ENCODE data around the gene KCTD21.

KCTD21 gene

GRCh38 chr11:78219493-78220217 lies 31.2 kb upstream of the KCTD21 start:
- DNase-seq (ENCODE audit: low spot score), result no peak

GRCh38 chr11:78218707-78219492 lies 30.5 kb upstream of the KCTD21 start:
- DNase-seq (ENCODE audit: low spot score), result no peak

- no peak for DNase-seq (ENCODE audit: low spot score)
Measured at GRCh38 chr11:78217650-78218541, 29.5 kb upstream of the KCTD21 start.

GRCh38 chr11:78216571-78217287 lies 28.3 kb upstream of the KCTD21 start:
- no peak for DNase-seq (ENCODE audit: low spot score)

GRCh38 chr11:78216021-78216420 lies 27.6 kb upstream of the KCTD21 start:
- no peak for DNase-seq (ENCODE audit: low spot score)

GRCh38 chr11:78214331-78215194 lies 26.1 kb upstream of the KCTD21 start:
- no peak for DNase-seq (ENCODE audit: low spot score)

GRCh38 chr11:78213526-78214330 lies 25.3 kb upstream of the KCTD21 start:
- no peak for DNase-seq (ENCODE audit: low spot score)

DNA sequence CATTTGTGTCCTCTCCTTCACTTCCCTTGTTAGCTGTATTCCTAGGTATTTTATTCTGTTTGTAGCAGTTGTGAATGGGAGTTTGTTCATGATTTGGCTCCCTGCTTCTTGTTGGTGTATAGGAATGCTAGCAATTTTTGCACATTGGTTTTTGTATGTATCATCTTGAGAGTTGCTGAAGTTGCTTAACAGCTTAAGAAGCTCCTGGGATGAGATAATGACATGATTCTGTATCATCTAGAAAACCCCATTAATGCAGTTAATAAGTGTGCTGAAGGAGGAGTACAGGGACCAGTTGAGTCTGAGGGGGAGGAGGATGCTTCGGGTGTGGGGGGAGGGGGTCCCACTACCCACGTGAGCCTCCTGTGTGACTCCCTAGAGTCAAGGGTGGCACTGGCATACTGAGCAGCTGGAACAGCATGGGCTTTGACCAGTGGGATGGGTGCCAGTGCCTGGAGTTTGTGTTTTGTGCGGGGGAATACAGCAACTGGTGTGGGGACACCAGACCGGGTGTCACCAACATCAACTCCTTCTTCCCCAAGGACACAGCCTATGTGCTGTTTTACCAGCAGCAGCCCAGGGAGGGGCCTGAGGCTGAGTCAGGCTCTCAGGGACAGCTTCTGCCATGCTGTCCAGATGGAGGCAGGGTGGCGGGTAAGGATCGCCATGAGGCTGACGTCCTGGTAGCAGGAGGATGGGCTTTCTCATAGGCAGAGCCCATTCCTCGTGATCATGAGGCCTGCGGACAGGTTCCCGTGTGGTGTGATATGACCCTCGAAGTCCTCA lies 24.4 kb upstream of the KCTD21 start:
- DNase-seq (ENCODE audit: low spot score), result peak; percentile 59

GRCh38 chr11:78211565-78211964 lies 23.1 kb upstream of the KCTD21 start:
- DNase-seq (ENCODE audit: low spot score), result no peak

GRCh38 chr11:78210000-78210608 lies 21.7 kb upstream of the KCTD21 start:
- DNase-seq (ENCODE audit: low spot score), result no peak

DNA sequence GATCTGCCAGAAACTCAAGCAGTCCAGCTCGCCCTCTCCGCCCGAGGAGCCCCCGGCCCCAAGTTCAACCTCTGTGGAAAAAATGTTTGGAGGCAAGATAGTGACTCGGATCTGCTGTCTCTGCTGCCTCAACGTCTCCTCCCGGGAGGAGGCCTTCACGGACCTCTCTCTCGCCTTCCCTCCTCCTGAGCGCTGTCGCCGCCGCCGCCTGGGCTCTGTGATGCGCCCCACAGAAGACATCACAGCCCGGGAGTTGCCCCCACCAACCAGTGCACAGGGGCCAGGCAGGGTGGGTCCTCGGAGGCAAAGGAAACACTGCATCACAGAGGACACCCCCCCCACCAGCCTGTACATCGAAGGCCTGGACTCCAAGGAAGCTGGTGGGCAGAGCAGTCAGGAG lies 21.1 kb upstream of the KCTD21 start:
- no peak for DNase-seq (ENCODE audit: low spot score)

DNA sequence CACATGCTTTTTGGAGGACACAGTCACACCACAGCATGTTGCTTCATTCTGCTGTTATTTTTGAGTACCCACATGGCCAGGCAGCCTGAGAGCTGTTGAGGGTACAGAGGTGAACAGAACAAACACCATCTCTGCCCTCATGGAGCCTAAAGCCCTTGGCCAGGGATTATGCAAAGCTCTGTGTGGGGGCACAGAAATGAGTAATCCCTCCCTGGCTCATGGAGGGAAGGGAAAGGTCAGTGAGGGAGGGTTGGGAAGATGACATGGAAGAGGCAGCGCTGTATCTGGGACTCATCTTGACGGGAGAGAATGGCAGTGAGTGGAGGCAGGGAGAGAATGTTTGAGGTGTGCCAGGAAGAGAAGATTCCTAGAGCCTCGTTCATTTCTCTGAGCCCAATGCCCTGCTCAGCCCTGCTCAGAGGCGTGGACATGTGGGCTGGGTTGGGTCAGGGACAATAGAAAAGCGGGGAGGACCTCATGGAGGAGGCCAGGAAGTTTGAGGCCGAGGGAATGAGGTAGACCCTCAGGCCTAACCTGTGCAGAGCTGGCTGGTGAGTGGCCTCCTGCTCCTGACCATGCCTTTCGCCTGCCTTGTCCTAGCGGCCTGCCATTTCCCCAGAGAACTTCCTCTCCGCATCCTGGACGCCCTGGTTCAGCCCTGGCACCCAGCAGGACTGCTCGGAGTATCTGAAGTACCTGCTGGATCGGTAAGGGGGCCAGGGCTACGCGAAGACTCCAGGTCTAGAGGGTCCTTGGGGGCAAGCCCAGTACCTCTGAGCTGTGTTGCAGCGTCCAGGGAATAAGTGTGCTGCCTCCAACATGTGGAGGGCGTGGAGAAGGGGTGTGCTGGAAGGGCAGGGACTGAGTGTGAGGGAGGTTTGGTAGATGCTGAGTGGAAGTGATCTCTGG lies 20.1 kb upstream of the KCTD21 start:
- DNase-seq (ENCODE audit: low spot score), result no peak

GRCh38 chr11:78207532-78208256 lies 19.3 kb upstream of the KCTD21 start:
- DNase-seq (ENCODE audit: low spot score), result no peak

DNA sequence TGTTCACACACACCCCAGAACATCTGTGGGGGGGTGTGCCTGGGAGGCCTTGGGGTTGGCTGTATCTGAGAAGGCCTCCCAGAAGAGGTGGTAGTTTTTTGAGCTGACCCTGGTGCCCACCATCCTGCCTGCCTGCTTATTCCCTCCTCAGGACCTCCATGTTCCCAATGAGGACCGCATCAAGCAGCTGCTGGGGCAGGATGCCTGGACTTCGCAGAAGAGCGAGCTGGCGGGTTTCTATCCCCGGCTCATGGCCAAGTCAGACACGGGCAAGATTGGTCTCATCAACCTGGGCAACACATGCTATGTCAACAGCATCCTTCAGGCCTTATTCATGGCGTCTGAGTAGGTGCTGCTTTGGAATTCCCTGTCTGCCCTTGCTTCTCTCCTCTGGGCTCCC lies 17.3 kb upstream of the KCTD21 start:
- no peak for DNase-seq (ENCODE audit: low spot score)

DNA sequence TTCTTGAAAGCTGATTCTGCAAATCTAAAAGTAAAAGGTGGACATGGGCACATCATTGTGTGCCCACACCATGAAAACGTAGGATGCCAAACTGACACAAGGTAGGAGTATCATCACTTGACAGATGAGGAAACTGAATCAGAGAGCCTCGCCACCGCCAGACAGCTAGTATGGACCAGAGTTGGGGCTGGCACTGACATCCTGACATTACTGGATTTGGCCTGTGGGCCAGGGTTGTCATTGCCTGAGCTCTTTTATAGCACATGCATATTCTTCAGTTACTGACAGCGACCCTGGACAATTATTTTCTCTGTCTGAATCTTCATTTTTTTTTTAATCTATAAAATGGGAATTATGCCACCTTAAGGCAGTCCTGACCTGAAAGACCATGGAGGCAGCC lies 16.8 kb upstream of the KCTD21 start:
- no peak for DNase-seq (ENCODE audit: low spot score)

GRCh38 chr11:78203184-78203583 lies 14.8 kb upstream of the KCTD21 start:
- DNase-seq (ENCODE audit: low spot score), result no peak

DNA sequence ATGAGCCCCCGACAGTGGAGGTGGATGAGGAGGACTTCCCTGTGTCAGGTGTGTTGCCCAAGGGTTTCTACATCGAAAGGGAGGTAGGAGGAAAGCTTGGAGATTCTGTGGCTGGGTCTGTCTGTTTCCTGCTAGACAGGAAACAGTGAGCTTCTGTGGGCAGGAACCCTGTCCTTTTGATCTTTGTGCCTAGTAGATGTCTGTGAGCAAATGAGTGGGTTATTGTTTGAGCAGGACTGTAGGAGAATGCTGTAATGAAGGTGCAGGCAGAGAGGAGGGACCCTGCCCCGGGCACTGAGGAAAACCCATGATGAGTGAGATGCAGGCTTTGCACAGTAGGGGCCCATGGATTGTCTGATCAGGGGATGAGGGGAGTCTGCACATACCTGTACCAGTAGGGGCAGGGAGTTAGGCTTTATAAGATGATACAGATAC lies 14.3 kb upstream of the KCTD21 start:
- no peak for DNase-seq (ENCODE audit: low spot score)

Data from GM03348 (cell line).